HG03135 (cell line): ENCODE measurements around the gene PCNX2.

ENCODE experiments used
- ATAC-seq: cut with Tn5 transposase; IDR thresholded peaks from one replicate; pipeline ENCODE4 v1.9.1; 2021; ENCODE audit warnings: mild to moderate bottlenecking, moderate library complexity; ENCODE audit not compliant: unreplicated experiment

The PCNX2 gene

DNA sequence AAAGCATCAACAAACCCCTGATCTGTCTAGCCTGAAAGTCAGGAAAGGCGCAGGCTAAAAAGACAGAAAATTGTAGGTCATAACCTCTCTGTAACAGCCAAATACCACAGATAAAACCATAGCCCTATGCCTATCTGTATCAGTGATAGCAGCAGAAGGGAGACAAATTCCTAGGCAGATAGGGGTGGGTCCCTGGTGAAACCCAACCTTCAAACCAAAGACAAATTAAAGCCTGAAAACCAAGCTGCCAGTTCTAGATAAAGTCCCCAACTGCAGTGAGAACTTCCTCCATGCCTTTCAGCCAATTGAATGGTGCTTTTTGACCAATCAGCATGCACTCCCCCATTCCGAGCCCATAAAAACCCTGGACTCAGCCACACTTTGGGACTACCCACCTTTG, 229.8 kb downstream of the PCNX2 start:
- no peak for ATAC-seq

DNA sequence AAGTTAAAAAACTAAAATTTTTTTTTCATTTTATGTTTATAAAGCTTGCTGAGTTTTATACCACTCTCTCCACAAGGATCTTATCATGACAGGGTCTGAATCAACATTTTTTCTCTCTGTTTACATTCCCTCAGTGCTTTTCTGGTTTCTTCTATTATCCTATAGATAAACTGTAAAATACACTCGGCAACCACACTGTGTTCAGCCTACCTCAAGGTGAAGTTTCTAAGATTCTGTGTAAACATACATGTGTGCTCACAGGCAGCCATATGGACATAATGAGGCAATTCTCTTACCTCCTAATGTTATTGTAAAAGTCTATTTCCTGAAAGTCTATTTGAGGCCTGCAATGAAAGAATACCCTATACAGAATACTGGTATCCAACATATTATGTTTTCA, 230.5 kb downstream of the PCNX2 start:
- ATAC-seq, result no peak

- no peak for ATAC-seq
These were observed 232.1 kb downstream of the PCNX2 start for GRCh38 chr1:233063462-233063861.

GRCh38 chr1:233061265-233061664, 234.3 kb downstream of the PCNX2 start:
- ATAC-seq, result no peak

GRCh38 chr1:233060461-233060994, 235.0 kb downstream of the PCNX2 start:
- ATAC-seq, result no peak

- ATAC-seq, result no peak
These were observed 237.7 kb downstream of the PCNX2 start for GRCh38 chr1:233057836-233058235.

DNA sequence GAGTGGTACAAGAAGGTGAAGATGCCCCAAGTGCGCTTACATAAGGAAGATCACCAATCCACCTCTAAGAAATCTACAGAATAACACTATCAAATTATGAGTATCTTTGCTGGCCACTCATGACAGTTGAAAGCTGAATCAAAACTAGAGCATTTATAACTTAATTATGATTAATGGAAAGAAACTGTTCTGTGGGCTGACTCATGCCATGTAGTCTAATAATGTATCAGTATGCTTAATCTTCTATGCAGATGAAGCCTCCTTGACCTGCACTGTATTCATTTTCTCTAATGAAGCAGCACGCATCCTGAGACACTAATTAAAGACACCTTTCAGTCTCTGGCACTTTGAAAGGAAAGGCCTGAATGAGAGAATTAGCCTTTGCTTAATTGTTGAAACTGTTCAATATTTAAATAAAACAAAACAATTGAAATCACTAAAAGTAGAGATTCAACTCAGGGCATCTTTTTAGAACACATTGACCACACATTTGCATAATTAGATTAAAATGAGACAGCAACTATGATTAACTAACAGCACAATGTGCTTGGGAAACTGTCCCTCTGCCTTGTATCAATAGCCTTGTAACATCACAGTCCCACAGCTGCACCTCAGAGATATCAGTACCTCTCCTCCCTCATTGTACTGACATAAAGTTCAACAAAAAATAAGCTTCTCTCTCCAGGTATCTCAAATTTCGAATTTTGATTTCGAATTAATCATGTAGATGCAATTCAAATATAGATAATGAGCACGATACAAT, 239.5 kb downstream of the PCNX2 start:
- ATAC-seq, result no peak

- no peak for ATAC-seq
These were observed 249.9 kb downstream of the PCNX2 start for GRCh38 chr1:233045588-233045987.

DNA sequence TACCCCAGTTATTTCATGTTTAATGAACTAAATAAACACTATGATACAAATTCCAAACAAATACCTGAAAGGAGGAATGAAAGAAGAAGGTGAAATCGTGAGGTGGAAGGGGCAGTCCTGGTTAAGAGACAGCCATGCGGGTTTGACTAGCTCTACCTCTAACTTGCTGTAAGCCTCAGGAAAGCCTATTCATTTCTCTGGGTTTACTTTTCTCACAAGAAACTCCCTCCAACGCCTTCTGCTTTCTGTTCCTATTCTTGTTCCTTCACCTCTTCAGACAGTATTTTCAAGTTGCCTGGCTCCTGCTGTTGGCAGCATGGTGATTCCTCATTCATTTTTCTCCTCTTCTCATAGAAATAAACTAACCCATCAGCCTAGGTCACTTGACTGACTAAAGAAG, 252.7 kb downstream of the PCNX2 start:
- no peak for ATAC-seq

DNA sequence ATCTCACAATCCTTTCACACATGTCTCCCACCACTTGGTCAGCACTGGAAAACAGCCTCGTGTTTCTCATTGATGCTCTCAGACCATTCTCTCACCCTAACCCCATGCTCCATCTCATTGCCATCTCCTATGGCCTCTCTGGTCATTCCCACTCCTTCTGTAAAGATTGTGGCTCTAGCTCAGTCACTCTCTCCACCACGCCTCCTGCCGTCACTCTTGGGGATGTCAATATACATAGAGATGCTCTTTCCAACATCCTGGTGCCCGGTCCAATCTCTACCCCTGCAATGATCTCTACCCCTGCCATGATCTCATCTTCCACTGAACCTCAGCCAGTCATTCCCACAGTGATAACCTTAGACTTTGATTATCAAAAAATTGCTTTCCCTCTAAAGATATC, 255.0 kb downstream of the PCNX2 start:
- no peak for ATAC-seq

DNA sequence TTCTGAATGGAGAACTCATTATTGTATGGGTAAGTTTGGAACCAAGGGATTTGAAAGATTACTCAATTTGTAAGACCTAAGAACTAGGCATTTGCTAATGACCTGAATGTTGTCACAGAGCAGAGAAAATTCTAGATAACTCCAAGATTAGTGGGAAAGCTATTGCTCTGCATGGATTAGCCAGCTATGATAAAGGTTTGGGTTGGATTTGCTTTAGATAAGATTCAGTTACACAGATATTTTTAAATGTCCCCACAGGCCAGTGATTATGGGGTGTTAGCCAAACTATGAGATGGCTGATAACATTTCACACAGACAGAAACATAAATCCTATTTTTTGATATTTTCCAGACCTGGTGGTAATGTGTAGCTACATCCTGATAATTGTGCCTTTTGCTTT, 256.9 kb downstream of the PCNX2 start:
- ATAC-seq, result no peak

DNA sequence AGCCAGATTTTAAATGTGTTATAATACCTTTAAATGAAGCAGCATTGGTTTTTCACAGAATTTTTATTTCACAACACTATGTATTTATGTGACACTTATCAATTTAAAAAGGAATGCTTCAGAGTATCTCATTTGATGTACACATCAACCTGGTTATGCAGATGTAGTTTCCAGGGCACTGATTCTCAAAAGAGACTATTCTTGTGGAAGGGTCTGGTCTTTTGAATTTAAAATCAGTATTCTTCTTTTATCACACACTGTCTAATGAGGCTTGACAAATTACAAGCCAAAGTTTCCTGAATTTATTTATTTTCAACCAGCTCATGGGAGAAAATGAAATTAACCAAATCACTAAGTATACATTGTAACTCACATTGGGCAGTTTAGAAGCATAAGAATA, 257.7 kb downstream of the PCNX2 start:
- ATAC-seq, result no peak

- ATAC-seq, result no peak
These were observed 260.7 kb downstream of the PCNX2 start for GRCh38 chr1:233034836-233035235.

DNA sequence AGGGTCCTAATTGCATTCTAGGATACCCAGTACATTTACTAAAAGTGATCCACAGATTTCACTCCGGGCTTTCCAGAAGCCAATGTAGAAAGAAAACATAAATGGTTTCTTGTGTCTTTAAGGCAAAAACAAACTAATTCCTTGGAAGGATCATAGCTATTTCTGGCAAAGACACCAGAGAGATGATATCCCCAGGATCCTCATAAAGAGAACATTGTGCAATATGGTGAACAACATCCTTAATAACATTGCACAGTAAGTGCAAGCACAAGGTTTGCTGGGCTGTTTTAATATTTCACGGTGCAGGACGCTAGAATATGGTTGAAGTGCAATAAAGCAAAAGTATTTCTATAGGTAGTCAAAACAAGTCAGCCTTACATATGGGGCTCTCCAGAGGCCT, 262.2 kb downstream of the PCNX2 start:
- no peak for ATAC-seq

DNA sequence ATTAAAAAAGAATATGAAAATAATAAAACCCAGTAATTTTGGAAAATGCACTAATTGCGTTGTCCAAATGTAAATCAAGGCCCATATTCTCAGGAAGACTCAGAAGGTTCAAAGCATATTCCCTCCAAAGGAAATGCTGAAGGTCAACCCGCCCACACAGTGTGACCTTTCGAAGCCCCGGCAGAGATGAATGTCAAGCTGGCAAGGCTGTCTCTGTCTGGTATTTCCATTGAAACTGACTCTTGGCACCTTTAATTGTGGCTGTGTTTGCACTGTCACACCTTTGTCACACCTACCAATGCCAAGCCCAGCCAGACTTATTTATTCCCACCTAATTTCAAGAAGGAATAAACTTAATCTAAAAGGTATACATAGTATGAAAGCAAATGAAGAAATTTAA, 262.6 kb downstream of the PCNX2 start:
- no peak for ATAC-seq

DNA sequence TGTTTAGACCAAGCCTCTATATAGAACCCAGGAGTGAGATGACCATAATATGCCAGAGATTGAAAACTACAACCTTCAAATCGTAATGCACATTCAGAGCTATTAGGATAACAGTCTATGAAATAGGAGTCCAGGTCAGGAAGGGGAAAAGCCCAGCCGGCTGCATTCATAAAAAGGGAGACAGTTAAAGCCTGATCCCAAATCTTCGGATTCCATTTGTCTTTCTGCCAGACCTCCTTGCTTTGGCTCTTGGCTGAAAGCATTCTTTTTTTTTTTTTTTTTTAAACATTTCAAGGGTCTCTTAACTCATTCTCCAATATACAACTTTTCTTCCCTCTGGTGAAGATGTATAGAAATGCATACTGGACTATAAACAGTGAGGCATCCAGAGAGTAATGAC, 264.0 kb downstream of the PCNX2 start:
- no peak for ATAC-seq

DNA sequence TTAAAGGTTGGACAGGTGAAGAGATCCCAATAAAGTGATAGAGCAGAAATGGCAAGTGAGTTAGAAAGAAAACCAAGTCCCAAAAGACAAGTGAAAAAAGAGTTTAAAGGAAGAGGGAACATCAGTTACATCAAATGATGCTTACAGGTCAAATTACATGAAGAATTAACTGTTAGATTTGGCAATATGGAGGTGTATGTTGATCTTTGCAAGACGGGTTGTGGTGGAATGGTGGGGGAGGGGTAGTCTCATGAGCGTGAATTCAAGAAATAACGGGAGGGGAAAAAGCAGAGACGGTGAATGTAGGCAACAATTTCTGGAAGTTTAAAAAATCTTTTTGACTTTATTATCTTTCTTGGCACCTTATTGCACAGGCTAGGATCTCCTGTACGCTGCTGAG, 268.5 kb downstream of the PCNX2 start:
- no peak for ATAC-seq

DNA sequence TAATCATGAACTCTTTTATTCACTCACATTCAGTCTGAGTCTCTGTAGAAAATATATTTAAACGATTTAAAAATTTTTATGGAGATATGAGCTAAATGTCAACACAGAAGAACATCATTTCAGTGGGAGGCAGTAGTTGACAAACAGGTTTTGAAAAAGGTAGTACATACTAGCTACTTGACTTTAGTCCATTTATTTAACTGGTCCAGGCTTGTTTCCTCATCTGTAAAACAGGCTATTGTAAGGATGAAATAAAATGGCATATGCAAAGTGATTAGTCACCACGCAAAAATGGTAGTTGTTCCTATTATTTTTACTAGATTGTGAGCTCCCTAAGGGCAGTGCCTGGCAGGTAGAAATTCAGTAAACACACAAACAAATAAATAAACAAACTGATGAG, 270.0 kb downstream of the PCNX2 start:
- ATAC-seq, result no peak

GRCh38 chr1:233025157-233025556, 270.4 kb downstream of the PCNX2 start:
- ATAC-seq, result no peak

DNA sequence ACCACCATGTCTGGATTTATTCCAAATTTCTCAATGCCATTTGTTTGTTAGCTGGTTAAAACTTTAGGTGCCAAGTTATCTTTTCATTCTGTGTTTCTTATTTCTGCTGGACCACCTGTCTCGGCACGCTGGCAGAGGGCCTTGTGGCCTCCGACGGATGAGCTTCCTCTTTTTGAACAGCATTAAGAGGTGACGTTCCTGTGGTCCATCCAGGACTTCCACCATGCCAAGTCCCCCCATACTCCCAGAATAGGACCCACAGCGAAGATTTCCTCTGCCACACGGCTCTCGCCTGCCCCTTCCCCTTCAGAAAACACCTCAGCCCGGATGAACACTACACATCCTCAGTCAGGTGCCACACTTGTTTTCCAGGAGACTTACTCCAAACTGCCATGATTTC, 271.3 kb downstream of the PCNX2 start:
- no peak for ATAC-seq

DNA sequence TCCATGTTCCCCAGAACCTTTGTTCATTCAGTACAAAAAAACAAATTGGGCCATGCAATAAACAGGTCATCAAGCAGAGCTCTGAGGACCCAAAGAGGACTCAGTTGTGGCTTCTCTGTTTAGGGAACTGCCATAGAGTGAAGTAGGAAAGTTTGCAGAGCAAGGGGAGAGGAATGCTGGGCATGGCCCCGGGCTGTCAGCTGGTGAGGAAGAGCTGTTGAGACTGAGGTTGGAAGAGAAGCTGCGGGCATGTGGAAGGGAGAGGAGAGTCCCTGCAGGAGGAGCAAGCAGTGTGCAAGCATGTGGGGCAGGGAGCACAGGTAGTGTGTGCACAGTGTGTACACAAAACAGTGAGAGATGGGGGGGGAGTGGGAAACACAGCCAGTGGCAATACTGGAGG, 273.3 kb downstream of the PCNX2 start:
- ATAC-seq, result no peak

GRCh38 chr1:233020426-233020825, 275.1 kb downstream of the PCNX2 start:
- no peak for ATAC-seq

- no peak for ATAC-seq
These were observed 275.7 kb downstream of the PCNX2 start for GRCh38 chr1:233019778-233020325.
